Mammary epithelial cell (primary cell): ENCODE data around the gene NUDT16L1.

Experiments used
- EZH2 ChIP-seq: IDR thresholded peaks from 2 replicates; pipeline ENCODE4 v1.6.1; 2012; ENCODE audit warnings: low read length, inconsistent platforms, borderline replicate concordance
- TF ChIP-seq, protein P1 (sequence below), 2 donors: IDR thresholded peaks in 1 of 2; conservative IDR thresholded peaks in 1 of 2; 2 replicates each; pipeline ENCODE4 v1.5.1; 2011 to 2012; ENCODE audit warnings: inconsistent platforms in 2 of 2, low read length in 2 of 2, mild to moderate bottlenecking in 2 of 2, control low read depth in 1 of 2, low read depth in 1 of 2; ENCODE audit not compliant: insufficient read depth in 1 of 2; ENCODE audit errors: extremely low read depth in 1 of 2

DNA sequence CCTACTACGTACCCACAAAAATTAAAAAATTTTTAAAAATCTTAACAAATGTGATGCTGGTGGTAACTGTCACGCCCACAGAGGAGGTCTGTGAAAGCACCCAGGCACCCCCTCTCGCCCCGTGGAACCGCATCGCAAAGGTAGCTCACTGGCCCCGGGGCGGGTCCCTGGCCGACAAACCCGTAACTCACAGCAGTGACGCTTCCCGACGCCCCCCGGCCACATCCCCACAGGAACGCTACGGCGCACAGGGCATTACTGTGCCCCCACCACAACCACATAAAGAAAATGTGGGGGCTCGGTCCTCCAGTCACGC lies 40.3 kb downstream of the NUDT16L1 start:
- TF ChIP-seq, protein P1, sequence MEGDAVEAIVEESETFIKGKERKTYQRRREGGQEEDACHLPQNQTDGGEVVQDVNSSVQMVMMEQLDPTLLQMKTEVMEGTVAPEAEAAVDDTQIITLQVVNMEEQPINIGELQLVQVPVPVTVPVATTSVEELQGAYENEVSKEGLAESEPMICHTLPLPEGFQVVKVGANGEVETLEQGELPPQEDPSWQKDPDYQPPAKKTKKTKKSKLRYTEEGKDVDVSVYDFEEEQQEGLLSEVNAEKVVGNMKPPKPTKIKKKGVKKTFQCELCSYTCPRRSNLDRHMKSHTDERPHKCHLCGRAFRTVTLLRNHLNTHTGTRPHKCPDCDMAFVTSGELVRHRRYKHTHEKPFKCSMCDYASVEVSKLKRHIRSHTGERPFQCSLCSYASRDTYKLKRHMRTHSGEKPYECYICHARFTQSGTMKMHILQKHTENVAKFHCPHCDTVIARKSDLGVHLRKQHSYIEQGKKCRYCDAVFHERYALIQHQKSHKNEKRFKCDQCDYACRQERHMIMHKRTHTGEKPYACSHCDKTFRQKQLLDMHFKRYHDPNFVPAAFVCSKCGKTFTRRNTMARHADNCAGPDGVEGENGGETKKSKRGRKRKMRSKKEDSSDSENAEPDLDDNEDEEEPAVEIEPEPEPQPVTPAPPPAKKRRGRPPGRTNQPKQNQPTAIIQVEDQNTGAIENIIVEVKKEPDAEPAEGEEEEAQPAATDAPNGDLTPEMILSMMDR (conservative IDR thresholded peaks at IDR 0.05 in 1 of 2, IDR thresholded peaks at IDR 0.05 in 1 of 2; ENCODE audit: extremely low read depth in 1 of 2, insufficient read depth in 1 of 2, low read depth in 1 of 2, low read length in 2 of 2), result no peak
- no peak for TF ChIP-seq EZH2
